HEK293 (cell line): Measurements from ENCODE around the gene RPRD1A.

Experiments
- CTCF ChIA-PET: fragments of 350-600 bp; formaldehyde crosslinking; extraction: SDS; loops from one replicate; lab custom pipeline; 2021; ENCODE audit warnings: antibody characterized with exemption; lab: Yijun Ruan, JAX
- POLR2A ChIA-PET: fragments of 300-600 bp; formaldehyde crosslinking; extraction: SDS; loops from one replicate; lab custom pipeline; 2020; ENCODE audit warnings: antibody characterized with exemption, inconsistent platforms; lab: Yijun Ruan, JAX
- H3K27ac ChIP-seq: fragments of 200-500 bp; sonication (Bioruptor generic); 2 replicates; pipeline ENCODE4 v1.5.1; 2014; ENCODE audit warnings: low read depth, low read length, control low read depth, inconsistent platforms; ENCODE audit errors: extremely low read depth
- H3K36me3 ChIP-seq, 2 experiments: fragments of 200-500 bp in 1 of 2; sonication (Bioruptor generic) in 1 of 2; 1 replicate in 1 of 2; 2 replicates in 1 of 2; pipeline ENCODE4 v1.5.1; 2014 to 2017; ENCODE audit warnings: inconsistent platforms in 2 of 2, low read length in 2 of 2; ENCODE audit not compliant: control insufficient read depth in 2 of 2, insufficient read depth in 1 of 2
- H3K4me1 ChIP-seq: fragments of 200-500 bp; sonication (Bioruptor generic); 2 replicates; pipeline ENCODE4 v1.5.1; 2014; ENCODE audit warnings: mild to moderate bottlenecking, low read length, inconsistent platforms; ENCODE audit not compliant: control insufficient read depth, insufficient read depth
- H3K4me3 ChIP-seq: 2 replicates; pipeline ENCODE4 v1.5.1; 2011; ENCODE audit warnings: low read depth, mild to moderate bottlenecking, control low read depth, low read length, moderate library complexity
- H3K9me3 ChIP-seq: fragments of 200-500 bp; sonication (Bioruptor generic); 2 replicates; pipeline ENCODE4 v1.5.1; 2014; ENCODE audit warnings: low read depth, low read length, inconsistent platforms; ENCODE audit not compliant: control insufficient read depth, insufficient read depth
- KLF1 ChIP-seq: fragments of 450-650 bp; formaldehyde crosslinking; IDR thresholded peaks from 2 replicates; pipeline ENCODE4 v1.5.1; 2016; ENCODE audit warnings: missing biosample characterization, missing genetic modification characterization
- KLF9 ChIP-seq: fragments of 450-650 bp; formaldehyde crosslinking; IDR thresholded peaks from 2 replicates; pipeline ENCODE4 v1.5.1; 2016; ENCODE audit warnings: missing biosample characterization, missing genetic modification characterization, low read depth
- MYNN ChIP-seq: fragments of 450-650 bp; formaldehyde crosslinking; IDR thresholded peaks from 2 replicates; pipeline ENCODE4 v1.5.1; 2016; ENCODE audit warnings: missing biosample characterization, missing genetic modification characterization, borderline replicate concordance
- MZF1 ChIP-seq: fragments of 450-650 bp; formaldehyde crosslinking; IDR thresholded peaks from 2 replicates; pipeline ENCODE4 v1.5.1; 2017; ENCODE audit warnings: missing biosample characterization, missing genetic modification characterization, borderline replicate concordance
- SALL2 ChIP-seq: fragments of 450-650 bp; formaldehyde crosslinking; IDR thresholded peaks from 2 replicates; pipeline ENCODE4 v1.5.0; 2017; ENCODE audit warnings: missing biosample characterization, mild to moderate bottlenecking, missing genetic modification characterization, borderline replicate concordance
- SETDB1 ChIP-seq: IDR thresholded peaks from one replicate; pipeline ENCODE4 v1.6.1; 2017; ENCODE audit warnings: mild to moderate bottlenecking, low read length, moderate library complexity, mixed read lengths; ENCODE audit not compliant: insufficient read length
- ZBTB17 ChIP-seq: fragments of 450-650 bp; formaldehyde crosslinking; IDR thresholded peaks from 2 replicates; pipeline ENCODE4 v1.5.1; 2016; ENCODE audit warnings: missing biosample characterization, missing genetic modification characterization
- ZNF211 ChIP-seq: fragments of 450-650 bp; formaldehyde crosslinking; IDR thresholded peaks from 2 replicates; pipeline ENCODE4 v1.5.1; 2016; ENCODE audit warnings: low read depth, missing biosample characterization, missing genetic modification characterization
- ZNF248 ChIP-seq: fragments of 450-650 bp; formaldehyde crosslinking; IDR thresholded peaks from 2 replicates; pipeline ENCODE4 v1.5.1; 2017; ENCODE audit warnings: missing biosample characterization, missing genetic modification characterization
- ZNF341 ChIP-seq: fragments of 450-650 bp; formaldehyde crosslinking; IDR thresholded peaks from 2 replicates; pipeline ENCODE4; 2016; ENCODE audit warnings: low read depth, missing biosample characterization, missing genetic modification characterization
- ZNF391 ChIP-seq: fragments of 450-650 bp; formaldehyde crosslinking; IDR thresholded peaks from 2 replicates; pipeline ENCODE4 v1.5.1; 2016; ENCODE audit warnings: low read depth, missing biosample characterization, missing genetic modification characterization, borderline replicate concordance
- ZNF558 ChIP-seq: fragments of 450-650 bp; formaldehyde crosslinking; IDR thresholded peaks from 2 replicates; pipeline ENCODE4 v1.5.1; 2016; ENCODE audit warnings: missing biosample characterization, missing genetic modification characterization
- ZNF561 ChIP-seq: fragments of 450-650 bp; IDR thresholded peaks from 2 replicates; pipeline ENCODE4 v1.5.1; 2018; ENCODE audit warnings: missing biosample characterization, missing genetic modification characterization, borderline replicate concordance
- ZNF610 ChIP-seq: fragments of 450-650 bp; formaldehyde crosslinking; IDR thresholded peaks from 2 replicates; pipeline ENCODE4 v1.5.1; 2016; ENCODE audit warnings: missing biosample characterization, missing genetic modification characterization, borderline replicate concordance
- ZNF623 ChIP-seq: fragments of 450-650 bp; formaldehyde crosslinking; IDR thresholded peaks from 2 replicates; pipeline ENCODE4 v1.5.1; 2016; ENCODE audit warnings: missing biosample characterization, missing genetic modification characterization
- ZNF626 ChIP-seq: fragments of 450-650 bp; sonication (Bioruptor Pico); formaldehyde crosslinking; IDR thresholded peaks from 2 replicates; pipeline ENCODE4 v1.5.1; 2018; ENCODE audit warnings: missing biosample characterization, missing genetic modification characterization, inconsistent platforms
- ZNF747 ChIP-seq: fragments of 450-650 bp; formaldehyde crosslinking; IDR thresholded peaks from 2 replicates; pipeline ENCODE4 v1.5.1; 2016; ENCODE audit warnings: missing biosample characterization, missing genetic modification characterization
- TF ChIP-seq, protein P1 (sequence below): fragments of 450-650 bp; formaldehyde crosslinking; IDR thresholded peaks from 2 replicates; pipeline ENCODE4 v1.5.1; 2016; ENCODE audit warnings: missing biosample characterization, missing genetic modification characterization, low read depth
- TF ChIP-seq, protein P2 (sequence below): fragments of 450-650 bp; formaldehyde crosslinking; IDR thresholded peaks from 2 replicates; pipeline ENCODE4 v1.5.1; 2016; ENCODE audit warnings: missing biosample characterization, missing genetic modification characterization
- TF ChIP-seq, protein P3 (sequence below): fragments of 450-650 bp; formaldehyde crosslinking; IDR thresholded peaks from 2 replicates; pipeline ENCODE4 v1.5.1; 2016; ENCODE audit warnings: missing biosample characterization, missing genetic modification characterization
- TF ChIP-seq, protein P4 (sequence below): fragments of 450-650 bp; formaldehyde crosslinking; IDR thresholded peaks from 2 replicates; pipeline ENCODE4 v1.5.1; 2017; ENCODE audit warnings: missing biosample characterization, missing genetic modification characterization
- TF ChIP-seq, protein P5 (sequence below): fragments of 450-650 bp; IDR thresholded peaks from 2 replicates; pipeline ENCODE4 v1.5.1; 2018; ENCODE audit warnings: missing biosample characterization, missing genetic modification characterization
- TF ChIP-seq, protein P6 (sequence below): fragments of 450-650 bp; formaldehyde crosslinking; IDR thresholded peaks from 2 replicates; pipeline ENCODE4 v1.5.1; 2016; ENCODE audit warnings: missing biosample characterization, missing genetic modification characterization
- TF ChIP-seq, protein P7 (sequence below): fragments of 450-650 bp; formaldehyde crosslinking; IDR thresholded peaks from 2 replicates; pipeline ENCODE4 v1.5.1; 2016; ENCODE audit warnings: missing biosample characterization, missing genetic modification characterization

RPRD1A gene

DNA sequence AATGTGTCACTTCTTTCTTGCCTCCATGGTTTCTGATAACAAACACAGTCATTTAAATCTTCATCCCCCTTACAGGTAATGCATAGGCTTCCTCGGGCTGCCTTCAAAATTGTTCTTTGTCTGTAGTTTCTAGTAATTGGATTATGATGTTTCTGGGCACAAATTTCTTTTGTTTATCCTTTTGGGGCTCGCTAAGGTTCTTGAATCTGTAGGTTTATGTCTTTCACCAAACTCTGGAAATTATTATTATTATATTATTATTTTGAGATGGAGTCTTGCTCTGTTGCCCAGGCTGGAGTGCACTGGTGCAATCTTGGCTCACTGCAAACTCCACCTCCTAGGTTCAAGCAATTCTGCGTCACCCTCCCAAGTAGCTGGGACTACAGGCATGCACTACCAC is 111.1 kb downstream of the RPRD1A start:
- no peaks in the 10 kb centered on the region for H3K36me3 ChIP-seq
- POLR2A ChIA-PET = no interaction called here
- no peaks in the 10 kb centered on the region for H3K9me3 ChIP-seq
- no peak overlapping the region for H3K27ac ChIP-seq
- H3K4me1 ChIP-seq = no peaks in the 10 kb centered on the region
- TF ChIP-seq ZNF558 (peak; percentile 95), ZNF341 (tag by site-specific recombination) (no peak), ZNF747 (tag by site-specific recombination) (no peak), KLF1 (no peak), SETDB1 (no peak)
- TF ChIP-seq, protein P1, sequence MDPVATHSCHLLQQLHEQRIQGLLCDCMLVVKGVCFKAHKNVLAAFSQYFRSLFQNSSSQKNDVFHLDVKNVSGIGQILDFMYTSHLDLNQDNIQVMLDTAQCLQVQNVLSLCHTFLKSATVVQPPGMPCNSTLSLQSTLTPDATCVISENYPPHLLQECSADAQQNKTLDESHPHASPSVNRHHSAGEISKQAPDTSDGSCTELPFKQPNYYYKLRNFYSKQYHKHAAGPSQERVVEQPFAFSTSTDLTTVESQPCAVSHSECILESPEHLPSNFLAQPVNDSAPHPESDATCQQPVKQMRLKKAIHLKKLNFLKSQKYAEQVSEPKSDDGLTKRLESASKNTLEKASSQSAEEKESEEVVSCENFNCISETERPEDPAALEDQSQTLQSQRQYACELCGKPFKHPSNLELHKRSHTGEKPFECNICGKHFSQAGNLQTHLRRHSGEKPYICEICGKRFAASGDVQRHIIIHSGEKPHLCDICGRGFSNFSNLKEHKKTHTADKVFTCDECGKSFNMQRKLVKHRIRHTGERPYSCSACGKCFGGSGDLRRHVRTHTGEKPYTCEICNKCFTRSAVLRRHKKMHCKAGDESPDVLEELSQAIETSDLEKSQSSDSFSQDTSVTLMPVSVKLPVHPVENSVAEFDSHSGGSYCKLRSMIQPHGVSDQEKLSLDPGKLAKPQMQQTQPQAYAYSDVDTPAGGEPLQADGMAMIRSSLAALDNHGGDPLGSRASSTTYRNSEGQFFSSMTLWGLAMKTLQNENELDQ (tag by site-specific recombination) = no peak
- TF ChIP-seq, protein P2, sequence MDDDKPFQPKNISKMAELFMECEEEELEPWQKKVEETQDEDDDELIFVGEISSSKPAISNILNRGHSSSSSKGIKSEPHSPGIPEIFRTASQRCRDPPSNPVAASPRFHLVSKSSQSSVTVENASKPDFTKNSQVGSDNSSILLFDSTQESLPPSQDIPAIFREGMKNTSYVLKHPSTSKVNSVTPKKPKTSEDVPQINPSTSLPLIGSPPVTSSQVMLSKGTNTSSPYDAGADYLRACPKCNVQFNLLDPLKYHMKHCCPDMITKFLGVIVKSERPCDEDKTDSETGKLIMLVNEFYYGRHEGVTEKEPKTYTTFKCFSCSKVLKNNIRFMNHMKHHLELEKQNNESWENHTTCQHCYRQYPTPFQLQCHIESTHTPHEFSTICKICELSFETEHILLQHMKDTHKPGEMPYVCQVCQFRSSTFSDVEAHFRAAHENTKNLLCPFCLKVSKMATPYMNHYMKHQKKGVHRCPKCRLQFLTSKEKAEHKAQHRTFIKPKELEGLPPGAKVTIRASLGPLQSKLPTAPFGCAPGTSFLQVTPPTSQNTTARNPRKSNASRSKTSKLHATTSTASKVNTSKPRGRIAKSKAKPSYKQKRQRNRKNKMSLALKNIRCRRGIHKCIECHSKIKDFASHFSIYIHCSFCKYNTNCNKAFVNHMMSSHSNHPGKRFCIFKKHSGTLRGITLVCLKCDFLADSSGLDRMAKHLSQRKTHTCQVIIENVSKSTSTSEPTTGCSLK (tag by site-specific recombination) = no peak
- TF ChIP-seq, protein P3, sequence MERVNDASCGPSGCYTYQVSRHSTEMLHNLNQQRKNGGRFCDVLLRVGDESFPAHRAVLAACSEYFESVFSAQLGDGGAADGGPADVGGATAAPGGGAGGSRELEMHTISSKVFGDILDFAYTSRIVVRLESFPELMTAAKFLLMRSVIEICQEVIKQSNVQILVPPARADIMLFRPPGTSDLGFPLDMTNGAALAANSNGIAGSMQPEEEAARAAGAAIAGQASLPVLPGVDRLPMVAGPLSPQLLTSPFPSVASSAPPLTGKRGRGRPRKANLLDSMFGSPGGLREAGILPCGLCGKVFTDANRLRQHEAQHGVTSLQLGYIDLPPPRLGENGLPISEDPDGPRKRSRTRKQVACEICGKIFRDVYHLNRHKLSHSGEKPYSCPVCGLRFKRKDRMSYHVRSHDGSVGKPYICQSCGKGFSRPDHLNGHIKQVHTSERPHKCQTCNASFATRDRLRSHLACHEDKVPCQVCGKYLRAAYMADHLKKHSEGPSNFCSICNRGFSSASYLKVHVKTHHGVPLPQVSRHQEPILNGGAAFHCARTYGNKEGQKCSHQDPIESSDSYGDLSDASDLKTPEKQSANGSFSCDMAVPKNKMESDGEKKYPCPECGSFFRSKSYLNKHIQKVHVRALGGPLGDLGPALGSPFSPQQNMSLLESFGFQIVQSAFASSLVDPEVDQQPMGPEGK (tag by site-specific recombination) = no peak
- TF ChIP-seq, all 188 proteins: peak for 1
- CTCF ChIA-PET = no interaction called here
- H3K4me3 ChIP-seq = no peak overlapping the region

DNA sequence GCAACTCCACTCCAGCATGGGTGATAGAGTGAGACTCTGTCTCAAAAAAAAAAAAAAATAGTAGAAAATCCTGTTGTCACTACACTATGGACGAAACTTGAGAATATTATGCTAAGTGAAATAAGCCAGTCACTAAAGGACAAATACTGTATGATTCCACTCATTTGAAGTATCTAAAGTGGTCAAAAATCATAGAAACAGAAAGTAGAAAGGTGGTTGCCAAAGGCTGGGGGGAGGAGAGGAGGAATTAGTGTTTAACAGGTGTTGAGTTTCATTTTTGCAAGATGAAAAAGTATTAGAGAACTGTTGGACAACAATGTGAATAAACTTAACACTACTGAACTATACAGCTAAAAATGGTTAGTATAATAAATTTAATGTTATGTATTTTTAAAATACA is 113.7 kb downstream of the RPRD1A start:
- H3K4me1 ChIP-seq = no peaks in the 10 kb centered on the region
- no peak overlapping the region for H3K4me3 ChIP-seq
- no peaks in the 10 kb centered on the region for H3K9me3 ChIP-seq
- H3K27ac ChIP-seq = no peak overlapping the region
- H3K36me3 ChIP-seq = no peaks in the 10 kb centered on the region
- POLR2A ChIA-PET = no interaction called here
- CTCF ChIA-PET = no interaction called here
- no peak for TF ChIP-seq ZNF626 (tag by site-specific recombination)
- TF ChIP-seq ZNF391 (tag by site-specific recombination) = no peak
- no peak for TF ChIP-seq MZF1 (tag by site-specific recombination)
- TF ChIP-seq, protein P4, sequence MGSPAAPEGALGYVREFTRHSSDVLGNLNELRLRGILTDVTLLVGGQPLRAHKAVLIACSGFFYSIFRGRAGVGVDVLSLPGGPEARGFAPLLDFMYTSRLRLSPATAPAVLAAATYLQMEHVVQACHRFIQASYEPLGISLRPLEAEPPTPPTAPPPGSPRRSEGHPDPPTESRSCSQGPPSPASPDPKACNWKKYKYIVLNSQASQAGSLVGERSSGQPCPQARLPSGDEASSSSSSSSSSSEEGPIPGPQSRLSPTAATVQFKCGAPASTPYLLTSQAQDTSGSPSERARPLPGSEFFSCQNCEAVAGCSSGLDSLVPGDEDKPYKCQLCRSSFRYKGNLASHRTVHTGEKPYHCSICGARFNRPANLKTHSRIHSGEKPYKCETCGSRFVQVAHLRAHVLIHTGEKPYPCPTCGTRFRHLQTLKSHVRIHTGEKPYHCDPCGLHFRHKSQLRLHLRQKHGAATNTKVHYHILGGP (tag by site-specific recombination) = no peak
- TF ChIP-seq ZNF561 (tag by site-specific recombination) = no peak
- TF ChIP-seq, protein P5, sequence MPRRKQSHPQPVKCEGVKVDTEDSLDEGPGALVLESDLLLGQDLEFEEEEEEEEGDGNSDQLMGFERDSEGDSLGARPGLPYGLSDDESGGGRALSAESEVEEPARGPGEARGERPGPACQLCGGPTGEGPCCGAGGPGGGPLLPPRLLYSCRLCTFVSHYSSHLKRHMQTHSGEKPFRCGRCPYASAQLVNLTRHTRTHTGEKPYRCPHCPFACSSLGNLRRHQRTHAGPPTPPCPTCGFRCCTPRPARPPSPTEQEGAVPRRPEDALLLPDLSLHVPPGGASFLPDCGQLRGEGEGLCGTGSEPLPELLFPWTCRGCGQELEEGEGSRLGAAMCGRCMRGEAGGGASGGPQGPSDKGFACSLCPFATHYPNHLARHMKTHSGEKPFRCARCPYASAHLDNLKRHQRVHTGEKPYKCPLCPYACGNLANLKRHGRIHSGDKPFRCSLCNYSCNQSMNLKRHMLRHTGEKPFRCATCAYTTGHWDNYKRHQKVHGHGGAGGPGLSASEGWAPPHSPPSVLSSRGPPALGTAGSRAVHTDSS (tag by site-specific recombination) = no peak
- TF ChIP-seq, protein P6, sequence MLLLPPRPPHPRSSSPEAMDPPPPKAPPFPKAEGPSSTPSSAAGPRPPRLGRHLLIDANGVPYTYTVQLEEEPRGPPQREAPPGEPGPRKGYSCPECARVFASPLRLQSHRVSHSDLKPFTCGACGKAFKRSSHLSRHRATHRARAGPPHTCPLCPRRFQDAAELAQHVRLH (tag by site-specific recombination) = no peak
- TF ChIP-seq ZNF248 (tag by site-specific recombination) = no peak
- TF ChIP-seq ZBTB17 (tag by site-specific recombination) = no peak
- no peak for TF ChIP-seq ZNF610 (tag by site-specific recombination)
- TF ChIP-seq SALL2 (tag by site-specific recombination) = no peak
- no peak for TF ChIP-seq ZNF211
- no peak for TF ChIP-seq ZNF623
- no peak for TF ChIP-seq KLF9 (tag by site-specific recombination)
- TF ChIP-seq, protein P7, sequence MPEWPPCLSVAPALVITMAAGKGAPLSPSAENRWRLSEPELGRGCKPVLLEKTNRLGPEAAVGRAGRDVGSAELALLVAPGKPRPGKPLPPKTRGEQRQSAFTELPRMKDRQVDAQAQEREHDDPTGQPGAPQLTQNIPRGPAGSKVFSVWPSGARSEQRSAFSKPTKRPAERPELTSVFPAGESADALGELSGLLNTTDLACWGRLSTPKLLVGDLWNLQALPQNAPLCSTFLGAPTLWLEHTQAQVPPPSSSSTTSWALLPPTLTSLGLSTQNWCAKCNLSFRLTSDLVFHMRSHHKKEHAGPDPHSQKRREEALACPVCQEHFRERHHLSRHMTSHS (tag by site-specific recombination) = no peak
- no peak for TF ChIP-seq MYNN (tag by site-specific recombination)
